Nephron (organoid): ENCODE results near the gene AMH.
A peak's percentile ranks its signal among the peaks of the same experiment; 100 is the strongest.

Experiments used
- H3K27ac Mint-ChIP-seq, 3 experiments: 2 replicates each; pipeline ENCODE4 v1.8.0; 2020; ENCODE audit warnings: mixed read lengths in 3 of 3, mild to moderate bottlenecking in 2 of 3, moderate library complexity in 1 of 3
- H3K27me3 Mint-ChIP-seq: 2 replicates; pipeline ENCODE4 v1.8.0; 2021; ENCODE audit warnings: low read depth, mild to moderate bottlenecking, moderate library complexity, mixed read lengths
- H3K36me3 Mint-ChIP-seq: 2 replicates; pipeline ENCODE4 v1.8.0; 2020; ENCODE audit warnings: low read depth, mixed read lengths
- H3K4me1 Mint-ChIP-seq: 2 replicates; pipeline ENCODE4 v1.8.0; 2020; ENCODE audit warnings: mixed read lengths
- H3K4me3 Mint-ChIP-seq, 3 experiments: 2 replicates each; pipeline ENCODE4 v1.8.0; 2020; ENCODE audit warnings: mild to moderate bottlenecking in 3 of 3, mixed read lengths in 3 of 3, moderate library complexity in 2 of 3
- H3K9me3 Mint-ChIP-seq: 2 replicates; pipeline ENCODE4 v1.8.0; 2020; ENCODE audit warnings: mixed read lengths
- TF ChIP-seq, protein P1 (sequence below), 3 experiments: fragments of 200-600 bp; sonication (generic); IDR thresholded peaks; one replicate each; pipeline ENCODE4 v1.5.0; 2021; ENCODE audit warnings: antibody characterized with exemption in 3 of 3; ENCODE audit not compliant: unreplicated experiment in 3 of 3

AMH gene

DNA sequence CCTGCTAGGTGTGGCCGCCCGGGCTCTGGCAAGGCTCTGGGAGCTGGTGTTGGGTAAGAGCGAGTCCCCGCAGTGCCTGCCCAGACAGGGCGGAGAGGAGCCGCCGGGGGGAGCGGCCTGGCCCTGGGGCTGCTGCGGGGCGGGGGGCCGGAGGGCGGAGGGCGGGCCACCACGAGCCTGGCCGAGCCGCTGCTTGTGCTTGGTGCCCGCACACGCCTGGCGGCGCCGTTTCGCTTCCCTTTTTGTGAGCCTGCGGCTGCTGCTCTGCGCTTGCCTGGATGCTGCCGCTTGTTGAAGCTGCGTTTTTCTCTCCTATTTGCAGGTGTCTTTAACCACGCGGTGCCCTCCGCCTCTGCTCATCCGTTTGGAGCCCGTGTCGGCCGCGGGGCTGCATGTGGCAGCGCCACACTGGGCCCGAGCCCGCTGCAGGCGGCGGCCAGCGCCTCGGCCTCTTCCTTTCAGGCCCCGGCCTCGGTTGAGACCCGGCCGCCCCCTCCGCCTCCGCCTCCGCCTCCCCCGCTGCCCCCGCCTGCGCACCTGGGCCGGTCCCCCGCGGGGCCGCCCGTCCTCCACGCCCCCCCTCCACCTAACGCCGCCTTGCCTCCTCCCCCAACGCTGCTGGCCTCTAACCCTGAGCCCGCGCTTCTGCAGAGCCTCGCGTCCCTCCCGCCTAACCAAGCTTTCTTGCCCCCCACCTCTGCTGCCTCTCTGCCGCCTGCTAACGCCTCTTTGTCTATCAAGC lies 21.5 kb upstream of the AMH start:
- TF ChIP-seq, protein P1, sequence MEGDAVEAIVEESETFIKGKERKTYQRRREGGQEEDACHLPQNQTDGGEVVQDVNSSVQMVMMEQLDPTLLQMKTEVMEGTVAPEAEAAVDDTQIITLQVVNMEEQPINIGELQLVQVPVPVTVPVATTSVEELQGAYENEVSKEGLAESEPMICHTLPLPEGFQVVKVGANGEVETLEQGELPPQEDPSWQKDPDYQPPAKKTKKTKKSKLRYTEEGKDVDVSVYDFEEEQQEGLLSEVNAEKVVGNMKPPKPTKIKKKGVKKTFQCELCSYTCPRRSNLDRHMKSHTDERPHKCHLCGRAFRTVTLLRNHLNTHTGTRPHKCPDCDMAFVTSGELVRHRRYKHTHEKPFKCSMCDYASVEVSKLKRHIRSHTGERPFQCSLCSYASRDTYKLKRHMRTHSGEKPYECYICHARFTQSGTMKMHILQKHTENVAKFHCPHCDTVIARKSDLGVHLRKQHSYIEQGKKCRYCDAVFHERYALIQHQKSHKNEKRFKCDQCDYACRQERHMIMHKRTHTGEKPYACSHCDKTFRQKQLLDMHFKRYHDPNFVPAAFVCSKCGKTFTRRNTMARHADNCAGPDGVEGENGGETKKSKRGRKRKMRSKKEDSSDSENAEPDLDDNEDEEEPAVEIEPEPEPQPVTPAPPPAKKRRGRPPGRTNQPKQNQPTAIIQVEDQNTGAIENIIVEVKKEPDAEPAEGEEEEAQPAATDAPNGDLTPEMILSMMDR (IDR thresholded peaks at IDR 0.05; ENCODE audit: unreplicated experiment in 3 of 3) = no peak
- H3K9me3 Mint-ChIP-seq = no peaks in the 10 kb centered on the region
- H3K27me3 Mint-ChIP-seq = no peaks in the 10 kb centered on the region
- no peaks in the 10 kb centered on the region for H3K4me1 Mint-ChIP-seq
- H3K4me3 Mint-ChIP-seq = no peak overlapping the region
- H3K36me3 Mint-ChIP-seq = peaks cover 27% of the 10 kb centered on the region
- H3K27ac Mint-ChIP-seq = no peak overlapping the region

DNA sequence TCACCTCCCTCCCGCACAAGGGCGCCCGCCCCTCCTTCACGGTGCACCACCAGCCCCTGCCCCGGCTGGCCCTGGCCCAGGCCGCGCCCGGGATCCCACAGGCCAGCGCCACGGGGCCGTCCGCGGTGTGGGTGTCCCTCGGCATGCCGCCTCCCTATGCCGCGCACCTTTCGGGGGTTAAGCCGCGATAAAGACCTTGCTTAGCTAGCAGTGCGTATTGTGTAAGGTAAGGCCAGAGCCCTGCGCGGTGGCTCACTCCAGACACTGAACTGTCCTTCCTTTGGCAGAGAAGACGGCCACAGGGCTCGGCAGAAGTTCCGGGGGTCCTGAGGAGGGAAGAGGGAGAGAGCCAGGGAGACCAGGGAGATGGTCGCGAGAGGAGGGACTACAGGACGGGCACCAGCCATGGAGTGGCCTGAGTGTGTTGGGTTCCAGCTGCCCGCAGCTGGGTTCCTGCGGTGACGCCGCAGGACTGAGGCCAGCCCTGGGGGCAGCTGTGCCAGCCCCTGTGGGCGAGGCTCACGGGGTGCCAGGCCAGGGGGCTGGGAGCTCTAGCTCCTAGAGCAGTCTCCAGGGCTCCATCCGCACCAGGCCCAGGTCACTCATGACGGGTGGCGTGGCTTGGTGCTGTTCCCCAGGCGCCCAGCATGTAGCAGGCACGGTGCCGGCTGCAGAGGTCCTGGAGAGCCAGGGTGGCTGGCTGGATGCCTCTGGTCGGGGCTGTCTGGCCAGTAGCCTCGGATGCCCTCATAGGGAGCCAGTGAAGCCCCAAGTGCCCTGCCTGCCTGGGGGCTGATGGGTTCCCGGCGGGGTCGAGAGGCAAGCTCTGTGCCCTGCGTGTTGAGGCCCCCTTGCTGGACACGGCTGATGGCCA lies 20.7 kb upstream of the AMH start:
- TF ChIP-seq, protein P1 (IDR thresholded peaks at IDR 0.05; ENCODE audit: unreplicated experiment in 3 of 3) = no peak
- no peak overlapping the region for H3K27ac Mint-ChIP-seq
- no peaks in the 10 kb centered on the region for H3K27me3 Mint-ChIP-seq
- no peaks in the 10 kb centered on the region for H3K4me1 Mint-ChIP-seq
- no peaks in the 10 kb centered on the region for H3K9me3 Mint-ChIP-seq
- H3K36me3 Mint-ChIP-seq = peaks cover 27% of the 10 kb centered on the region
- no peak overlapping the region for H3K4me3 Mint-ChIP-seq

DNA sequence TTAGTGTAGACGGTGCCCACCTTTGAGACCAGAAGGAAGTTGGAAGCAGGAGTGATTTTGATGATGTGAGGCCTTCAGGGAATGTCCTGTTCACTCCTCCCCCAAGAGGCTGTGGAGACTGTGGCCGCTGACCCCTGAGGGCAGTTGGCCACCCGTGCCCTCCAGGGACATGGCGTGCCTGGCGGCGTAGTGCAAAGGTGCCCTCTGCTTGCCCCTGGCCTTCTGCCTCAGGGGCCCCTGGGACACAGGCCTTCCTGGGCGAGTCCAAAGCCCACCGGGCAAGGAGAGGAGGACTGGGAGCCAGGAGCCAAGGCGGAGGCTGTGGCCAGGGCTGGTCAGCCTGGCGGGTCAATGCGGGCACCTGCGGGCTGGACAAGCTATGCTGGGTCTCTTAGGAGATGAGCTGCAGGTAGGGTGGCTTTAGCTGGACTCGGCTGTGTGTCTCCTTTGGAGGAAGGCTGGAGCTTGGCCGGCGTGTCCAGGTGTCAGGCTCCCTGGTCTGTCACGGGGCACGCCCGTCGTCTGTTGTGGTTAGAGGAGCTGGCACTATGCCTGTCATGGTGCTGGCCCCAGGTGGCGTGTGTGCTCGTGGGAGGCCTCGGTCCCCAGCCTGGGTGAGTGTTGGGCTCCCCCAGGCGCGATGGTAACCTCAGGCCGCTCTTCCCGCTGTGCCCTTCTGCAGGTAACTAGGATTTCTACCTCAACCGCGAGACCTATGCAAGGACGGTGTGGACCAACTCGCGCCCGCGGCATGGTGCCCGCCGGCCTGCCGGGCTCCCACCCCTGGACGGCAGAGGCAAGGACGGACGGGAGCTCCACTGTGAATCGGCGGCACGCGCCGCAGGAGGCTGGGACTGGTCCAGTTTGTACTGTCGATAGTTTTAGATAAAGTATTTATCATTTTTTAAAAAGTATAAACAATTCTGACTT lies 19.8 kb upstream of the AMH start:
- no peaks in the 10 kb centered on the region for H3K4me1 Mint-ChIP-seq
- TF ChIP-seq, protein P1 (IDR thresholded peaks at IDR 0.05; ENCODE audit: unreplicated experiment in 3 of 3) = no peak
- H3K36me3 Mint-ChIP-seq = peaks cover 24% of the 10 kb centered on the region
- no peaks in the 10 kb centered on the region for H3K27me3 Mint-ChIP-seq
- H3K4me3 Mint-ChIP-seq = no peak overlapping the region
- H3K9me3 Mint-ChIP-seq = no peaks in the 10 kb centered on the region
- H3K27ac Mint-ChIP-seq = no peak overlapping the region

DNA sequence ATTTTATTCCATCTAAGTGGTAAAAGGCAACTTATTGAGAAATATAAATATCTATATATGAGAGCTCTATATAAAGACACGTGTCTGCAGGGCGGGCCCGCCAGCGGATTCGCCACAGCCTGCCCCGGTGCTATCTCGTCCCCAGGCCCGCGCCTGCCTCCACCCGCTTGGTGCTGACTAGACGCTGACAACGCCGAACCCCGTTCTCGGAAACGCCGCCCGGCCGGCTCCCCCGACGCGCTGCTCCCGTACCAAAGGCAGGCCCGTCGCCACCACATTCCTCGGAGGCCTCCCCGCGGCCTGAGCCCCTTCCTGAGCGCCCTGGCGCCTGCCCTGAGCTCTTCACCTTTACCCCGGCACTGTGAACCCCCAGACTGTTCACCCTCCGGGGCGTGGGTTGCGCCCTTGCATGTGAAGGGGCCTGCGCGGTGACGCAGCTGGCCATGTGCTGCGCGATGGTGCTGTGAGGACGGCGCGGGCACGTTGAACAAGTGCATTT lies 19.0 kb upstream of the AMH start:
- no peaks in the 10 kb centered on the region for H3K9me3 Mint-ChIP-seq
- no peaks in the 10 kb centered on the region for H3K27me3 Mint-ChIP-seq
- H3K4me3 Mint-ChIP-seq = peak overlapping the region in 2 of 3 experiments; percentile 26 to 59
- TF ChIP-seq, protein P1 (IDR thresholded peaks at IDR 0.05; ENCODE audit: unreplicated experiment in 3 of 3) = no peak
- peaks cover 2% of the 10 kb centered on the region for H3K4me1 Mint-ChIP-seq
- peaks cover 18% of the 10 kb centered on the region for H3K36me3 Mint-ChIP-seq
- peak overlapping the region in 2 of 3 experiments; percentile 47 to 54 for H3K27ac Mint-ChIP-seq

DNA sequence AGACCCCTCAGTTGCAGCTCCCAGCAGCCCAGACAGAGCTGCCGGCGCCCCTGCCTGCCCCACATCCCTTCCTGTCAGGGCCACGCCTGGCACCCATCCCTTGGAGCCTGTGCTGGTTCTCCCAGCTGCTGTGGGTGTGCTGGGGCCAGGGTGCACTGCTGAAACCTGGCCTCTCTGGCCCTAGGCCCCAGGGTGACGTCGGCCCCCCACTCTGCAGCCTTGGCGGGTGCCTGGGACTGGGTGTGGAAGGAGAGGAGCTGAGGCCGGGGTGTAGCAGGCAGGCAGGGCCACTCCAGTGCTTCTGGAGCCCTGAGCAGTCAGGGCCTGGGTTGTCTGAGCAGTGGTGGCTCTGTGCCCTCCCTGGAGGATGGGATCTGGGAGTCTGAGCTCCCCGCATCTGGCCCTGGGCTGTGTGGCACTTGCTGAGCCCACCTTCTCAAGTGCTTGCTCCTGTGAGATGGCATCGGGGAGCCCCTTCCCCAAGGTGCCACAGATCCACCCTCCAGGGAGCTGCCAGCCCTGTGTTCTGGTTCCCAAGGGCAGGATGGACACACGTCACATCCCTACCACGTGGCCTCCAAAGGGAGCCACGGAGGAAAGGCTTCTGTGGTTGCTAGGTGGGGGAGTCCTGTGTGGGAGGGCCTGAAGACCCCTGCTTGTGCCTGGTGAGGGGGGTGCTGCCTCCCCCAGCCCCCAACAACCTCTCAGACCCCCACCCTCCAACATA lies 18.2 kb upstream of the AMH start:
- H3K27me3 Mint-ChIP-seq = no peaks in the 10 kb centered on the region
- H3K27ac Mint-ChIP-seq = peak overlapping the region in 2 of 3 experiments; percentile 47 to 54

More for the DNA sequence above, 18.2 kb upstream of the AMH start:
- Mint-ChIP-seq H3K36me3 (peaks cover 14% of the 10 kb centered on the region), H3K4me1 (peaks cover 5% of the 10 kb centered on the region), H3K9me3 (no peaks in the 10 kb centered on the region), H3K4me3 (no peak overlapping the region)
- TF ChIP-seq, protein P1 (IDR thresholded peaks at IDR 0.05; ENCODE audit: unreplicated experiment in 3 of 3) = no peak
